Prostate gland (tissue), 2 donors: ENCODE measurements around the gene LY6G5C.

ENCODE experiments used
- CTCF ChIP-seq, 4 experiments: fragments of 200-600 bp in 2 of 4; fragments of 450-650 bp in 2 of 4; sonication (generic) in 2 of 4; IDR thresholded peaks; 1 replicate in 3 of 4; 2 replicates in 1 of 4; pipeline ENCODE4 v1.5.1; 2016 to 2019; ENCODE audit warnings: antibody characterized with exemption in 4 of 4, mild to moderate bottlenecking in 2 of 4, moderate library complexity in 2 of 4
- POLR2A ChIP-seq: fragments of 450-650 bp; IDR thresholded peaks from one replicate; pipeline ENCODE4 v1.6.1; 2016; ENCODE audit warnings: antibody characterized with exemption, mild to moderate bottlenecking
- POLR2AphosphoS5 ChIP-seq: sonication (generic); formaldehyde crosslinking; IDR thresholded peaks from one replicate; pipeline ENCODE4 v1.6.1; 2017; ENCODE audit warnings: antibody characterized with exemption

- TF ChIP-seq CTCF (IDR thresholded peaks at IDR 0.05) (peak in 1 of 4 experiments; percentile 11), POLR2AphosphoS5 (peak; percentile 98), POLR2A (peak; percentile 70)
These were observed 15.9 kb downstream of the LY6G5C start, which contains the start of gene GPANK1 for GRCh38 chr6:31664790-31665500.
